WTC11 (cell line): ENCODE data around the gene PCDHB2. TPM values are rescaled to one million over a fixed set of nuclear protein-coding genes. Genes with fewer than 3 reads are reported as not detected.
A peak's percentile ranks its signal among the peaks of the same experiment; 100 is the strongest.

Experiments
- ATAC-seq: fragments of 200-7000 bp; cut with Tn5 transposase; 2 replicates; pipeline ENCODE4 v1.10.0; 2021; ENCODE audit warnings: mild to moderate bottlenecking, moderate library complexity
- CTCF ChIA-PET: fragments of 300-600 bp; sonication (Branson Sonifier 250); formaldehyde crosslinking; loops from one replicate; lab custom pipeline; 2021; ENCODE audit warnings: antibody characterized with exemption; lab: Charles Lee
- POLR2A ChIA-PET: fragments of 350-600 bp; sonication (Branson Sonifier 250); formaldehyde crosslinking; loops from one replicate; lab custom pipeline; 2021; ENCODE audit warnings: antibody characterized with exemption; lab: Charles Lee
- DNase-seq: peaks from one replicate; pipeline ENCODE4 v3.0.0; 2021; ENCODE audit warnings: low spot score
- H3K27ac Mint-ChIP-seq: 2 replicates; pipeline ENCODE4 v1.8.0; 2021; ENCODE audit warnings: mixed read lengths
- H3K27me3 Mint-ChIP-seq: 2 replicates; pipeline ENCODE4 v1.8.0; 2021; ENCODE audit warnings: low read depth, mild to moderate bottlenecking, moderate library complexity, mixed read lengths
- H3K36me3 Mint-ChIP-seq: 2 replicates; pipeline ENCODE4 v1.8.0; 2021; ENCODE audit warnings: mixed read lengths
- H3K4me1 Mint-ChIP-seq: 2 replicates; pipeline ENCODE4 v1.8.0; 2022; ENCODE audit warnings: mixed read lengths
- H3K4me3 Mint-ChIP-seq: 2 replicates; pipeline ENCODE4 v1.8.0; 2021; ENCODE audit warnings: mild to moderate bottlenecking, moderate library complexity, mixed read lengths
- H3K9me3 Mint-ChIP-seq: 2 replicates; pipeline ENCODE4 v1.8.0; 2021; ENCODE audit warnings: mixed read lengths
- E2F5 ChIP-seq: sonication (generic); formaldehyde crosslinking; IDR thresholded peaks from 2 replicates; pipeline ENCODE4 v1.8.1; 2022; ENCODE audit warnings: mild to moderate bottlenecking, moderate library complexity, missing genetic modification reagents
- ELF4 ChIP-seq: sonication (generic); formaldehyde crosslinking; IDR thresholded peaks from 2 replicates; pipeline ENCODE4 v1.8.1; 2022; ENCODE audit warnings: low read depth, mild to moderate bottlenecking, moderate library complexity, missing genetic modification reagents
- EMX1 ChIP-seq: fragments of 250-450 bp; sonication (Bioruptor Pico); IDR thresholded peaks from 2 replicates; pipeline ENCODE4 v1.8.0; 2021; ENCODE audit warnings: mild to moderate bottlenecking
- ETV6 ChIP-seq: sonication (generic); formaldehyde crosslinking; IDR thresholded peaks from 2 replicates; pipeline ENCODE4 v1.8.1; 2022; ENCODE audit warnings: mild to moderate bottlenecking, missing genetic modification reagents
- GABPB1 ChIP-seq: sonication (generic); formaldehyde crosslinking; IDR thresholded peaks from 2 replicates; pipeline ENCODE4 v1.8.1; 2023; ENCODE audit warnings: mild to moderate bottlenecking, missing genetic modification reagents
- HMGA2 ChIP-seq: fragments of 250-450 bp; sonication (Bioruptor Pico); IDR thresholded peaks from 2 replicates; pipeline ENCODE4 v1.4.0; 2021; ENCODE audit warnings: mild to moderate bottlenecking, moderate library complexity
- IRF1 ChIP-seq: sonication (generic); formaldehyde crosslinking; IDR thresholded peaks from 2 replicates; pipeline ENCODE4 v1.8.0; 2023; ENCODE audit warnings: missing genetic modification reagents
- JUN ChIP-seq: sonication (generic); formaldehyde crosslinking; IDR thresholded peaks from 2 replicates; pipeline ENCODE4 v1.8.0; 2023; ENCODE audit warnings: mild to moderate bottlenecking, missing genetic modification reagents
- KAT7 ChIP-seq: sonication (generic); formaldehyde crosslinking; IDR thresholded peaks from 2 replicates; pipeline ENCODE4 v1.8.1; 2023; ENCODE audit warnings: missing genetic modification reagents, mild to moderate bottlenecking, borderline replicate concordance
- MAX ChIP-seq: sonication (generic); formaldehyde crosslinking; IDR thresholded peaks from 2 replicates; pipeline ENCODE4 v1.8.0; 2022; ENCODE audit warnings: mild to moderate bottlenecking, missing genetic modification reagents
- MXD4 ChIP-seq: fragments of 250-450 bp; sonication (Bioruptor Pico); IDR thresholded peaks from 2 replicates; pipeline ENCODE4 v1.8.0; 2021; ENCODE audit warnings: mild to moderate bottlenecking, moderate library complexity, borderline replicate concordance
- NFE2L1 ChIP-seq: sonication (generic); formaldehyde crosslinking; IDR thresholded peaks from 2 replicates; pipeline ENCODE4 v1.8.1; 2023; ENCODE audit warnings: missing genetic modification reagents
- NR2C2 ChIP-seq: sonication (generic); formaldehyde crosslinking; IDR thresholded peaks from 2 replicates; pipeline ENCODE4 v1.8.0; 2022; ENCODE audit warnings: mild to moderate bottlenecking, missing genetic modification reagents
- PRDM15 ChIP-seq: sonication (generic); formaldehyde crosslinking; IDR thresholded peaks from 2 replicates; pipeline ENCODE4 v1.8.0; 2022; ENCODE audit warnings: missing genetic modification reagents
- PRRX2 ChIP-seq: fragments of 250-450 bp; sonication (Bioruptor Pico); IDR thresholded peaks from 2 replicates; pipeline ENCODE4 v1.8.0; 2021; ENCODE audit warnings: mild to moderate bottlenecking
- RELA ChIP-seq: sonication (generic); formaldehyde crosslinking; IDR thresholded peaks from 2 replicates; pipeline ENCODE4 v1.8.1; 2022; ENCODE audit warnings: missing genetic modification reagents, mild to moderate bottlenecking, borderline replicate concordance
- SOX15 ChIP-seq: fragments of 250-450 bp; sonication (Bioruptor Pico); IDR thresholded peaks from 2 replicates; pipeline ENCODE4 v1.9.0; 2021; ENCODE audit warnings: mild to moderate bottlenecking
- TEAD1 ChIP-seq: sonication (generic); formaldehyde crosslinking; IDR thresholded peaks from 2 replicates; pipeline ENCODE4 v1.8.0; 2022; ENCODE audit warnings: mild to moderate bottlenecking, missing genetic modification reagents
- TEAD4 ChIP-seq: sonication (generic); formaldehyde crosslinking; IDR thresholded peaks from 2 replicates; pipeline ENCODE4 v1.8.0; 2022; ENCODE audit warnings: mild to moderate bottlenecking, missing genetic modification reagents
- TP53 ChIP-seq: sonication (generic); formaldehyde crosslinking; IDR thresholded peaks from 2 replicates; pipeline ENCODE4 v1.8.1; 2023; ENCODE audit warnings: mild to moderate bottlenecking, missing genetic modification reagents
- ZNF138 ChIP-seq: sonication (generic); formaldehyde crosslinking; conservative IDR thresholded peaks from 2 replicates; pipeline ENCODE4 v1.8.1; 2022; ENCODE audit warnings: mild to moderate bottlenecking, moderate library complexity, missing genetic modification reagents
- ZNF232 ChIP-seq: sonication (generic); formaldehyde crosslinking; IDR thresholded peaks from 2 replicates; pipeline ENCODE4 v1.8.0; 2022; ENCODE audit warnings: mild to moderate bottlenecking, missing genetic modification reagents
- ZNF317 ChIP-seq: sonication (generic); formaldehyde crosslinking; IDR thresholded peaks from 2 replicates; pipeline ENCODE4 v1.8.1; 2023; ENCODE audit warnings: low read depth, mild to moderate bottlenecking, moderate library complexity, missing genetic modification reagents, borderline replicate concordance
- total RNA-seq: library from RNA; stranded (reverse); gene quantifications from 3 replicates; pipeline ENCODE4 v1.2.3, GENCODE V29; 2021

The PCDHB2 gene
- total RNA-seq, 1 experiment from 2014 or later: 22.9 TPM

GRCh38 chr5:141051521-141051866 lies 42.9 kb upstream of the PCDHB2 start:
- Mint-ChIP-seq H3K4me3 (peak overlapping the region; percentile 82), H3K27me3 (peaks cover 45% of the 10 kb centered on the region), H3K4me1 (peaks cover 13% of the 10 kb centered on the region), H3K27ac (peak overlapping the region; percentile 35), H3K36me3 (no peaks in the 10 kb centered on the region), H3K9me3 (peaks cover 7% of the 10 kb centered on the region)
- ATAC-seq (peak; percentile 80), DNase-seq (peak; percentile 55)
- ChIA-PET POLR2A (interaction anchor here (0.9 to 1.1 kb wide), 3 partner anchors 11 to 182 kb away, joined by 3 read pairs; partner anchors contain the start of gene PCDHA11), CTCF (interaction anchor here (0.5 to 3.4 kb wide), 21 partner anchors 11 to 516 kb away, joined by 3 to 39 read pairs (median 6); partner anchors contain the start of genes PCDHA1, PCDHA10, PCDHA11 and PCDHA12)
- no peak for TF ChIP-seq KAT7 (CRISPR knock-in tag)
- TF ChIP-seq TEAD1 (CRISPR knock-in tag): 0 out of 2 replicates have a peak, but pooled peaks have one; percentile 16
- TF ChIP-seq PRDM15 (CRISPR knock-in tag): peak; percentile 76
- TF ChIP-seq MAX (CRISPR knock-in tag): 0 out of 2 replicates have a peak, but pooled peaks have one; percentile 52
- 0 out of 2 replicates have a peak, but pooled peaks have one; percentile 13 for TF ChIP-seq ETV6

GRCh38 chr5:141077826-141078225 lies 16.6 kb upstream of the PCDHB2 start:
- H3K4me1 Mint-ChIP-seq: no peaks in the 10 kb centered on the region
- ATAC-seq: no peak
- DNase-seq: no peak
- no peak for TF ChIP-seq HMGA2
- no peak for TF ChIP-seq NFE2L1 (CRISPR knock-in tag)
- TF ChIP-seq ZNF232 (CRISPR knock-in tag): no peak
- no peak for TF ChIP-seq JUN (CRISPR knock-in tag)
- no peak for TF ChIP-seq IRF1
- TF ChIP-seq PRRX2 (CRISPR knock-in tag): no peak
- TF ChIP-seq EMX1 (CRISPR knock-in tag): no peak
- TF ChIP-seq MXD4 (CRISPR knock-in tag): no peak
- no peak for TF ChIP-seq TP53 (CRISPR knock-in tag)
- TF ChIP-seq ELF4: no peak
- no peak for TF ChIP-seq TEAD4
- no peak for TF ChIP-seq ZNF138
- no peak for TF ChIP-seq E2F5
- TF ChIP-seq GABPB1 (CRISPR knock-in tag): no peak
- TF ChIP-seq ZNF317: no peak
- TF ChIP-seq PRDM15 (CRISPR knock-in tag): no peak
- no peak for TF ChIP-seq NR2C2 (CRISPR knock-in tag)
- no peak for TF ChIP-seq RELA (CRISPR knock-in tag)
- no peak for TF ChIP-seq SOX15 (CRISPR knock-in tag)
- no peak for TF ChIP-seq MAX (CRISPR knock-in tag)
- TF ChIP-seq, all 79 proteins: peak for 0
- ChIA-PET CTCF (interaction anchor here (1.1 to 1.8 kb wide), 6 partner anchors 12 to 236 kb away, joined by 3 to 7 read pairs (median 4); partner anchors contain the start of genes PCDHA11, PCDHB16, PCDHB2 and PCDHB5), POLR2A (no interaction called here)
- no peaks in the 10 kb centered on the region; the same call in 1 of the 2 replicates for H3K27me3 Mint-ChIP-seq
- peaks cover 4% of the 10 kb centered on the region; the same call in 1 of the 2 replicates for H3K9me3 Mint-ChIP-seq
- peak overlapping the region; percentile 20; the same call in 1 of the 2 replicates for H3K4me3 Mint-ChIP-seq
- no peak overlapping the region for H3K27ac Mint-ChIP-seq
- H3K36me3 Mint-ChIP-seq: no peaks in the 10 kb centered on the region
